Measurements from ENCODE around the gene HDAC4. TPM values are rescaled to one million over a fixed set of nuclear protein-coding genes. Genes with fewer than 3 reads are reported as not detected.

Gene HDAC4
- total RNA-seq, 1 experiment from 2014 or later, result 21.8 TPM

GRCh38 chr2:239057533-239057932 lies 343.3 kb downstream of the HDAC4 start:
- ChIA-PET CTCF (no interaction called here), POLR2A (no interaction called here)
- H3K9me3 Mint-ChIP-seq (ENCODE audit: unreplicated experiment), result no peaks in the 10 kb centered on the region
- H3K27ac Mint-ChIP-seq (ENCODE audit: low read depth, unreplicated experiment), result no peak overlapping the region
- no peaks in the 10 kb centered on the region for H3K4me1 Mint-ChIP-seq (ENCODE audit: insufficient read depth, unreplicated experiment)
- no peak for TF ChIP-seq CTCF (IDR thresholded peaks at IDR 0.05; ENCODE audit: unreplicated experiment)
- H3K4me3 Mint-ChIP-seq (ENCODE audit: unreplicated experiment), result no peak overlapping the region
- peaks cover 7% of the 10 kb centered on the region for H3K36me3 Mint-ChIP-seq (ENCODE audit: insufficient read depth, unreplicated experiment)
- BruUV-seq (replicated peaks), result no TSS peak
- H3K27me3 Mint-ChIP-seq (ENCODE audit: insufficient read depth, unreplicated experiment), result no peaks in the 10 kb centered on the region
- intact Hi-C loops (cut with micrococcal nuclease), result no loop called here
- DNase-seq (ENCODE audit: unreplicated experiment), result no peak

DNA sequence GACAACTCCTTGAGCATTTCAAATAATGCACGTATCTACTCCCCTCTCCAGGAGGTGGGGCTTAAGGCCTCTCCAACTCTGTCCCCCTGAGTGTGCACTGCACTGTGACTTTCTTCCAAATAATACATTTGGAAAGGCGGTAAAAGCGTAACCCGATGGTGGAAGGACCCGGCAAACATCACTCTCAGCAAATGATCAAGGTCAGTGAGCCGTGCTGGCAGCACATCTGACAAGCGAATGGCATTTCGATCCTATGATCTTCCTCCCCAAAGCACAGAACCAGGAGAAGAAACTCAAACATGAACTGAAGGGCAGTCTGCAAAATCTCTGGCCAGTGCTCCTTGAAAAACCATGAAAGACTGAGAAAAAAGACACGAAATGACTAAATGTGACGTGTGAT lies 344.2 kb downstream of the HDAC4 start:
- no peaks in the 10 kb centered on the region for H3K4me1 Mint-ChIP-seq (ENCODE audit: insufficient read depth, unreplicated experiment)
- BruUV-seq (replicated peaks), result no TSS peak
- ChIA-PET POLR2A (no interaction called here), CTCF (no interaction called here)
- H3K36me3 Mint-ChIP-seq (ENCODE audit: insufficient read depth, unreplicated experiment), result peaks cover 7% of the 10 kb centered on the region
- no peaks in the 10 kb centered on the region for H3K27me3 Mint-ChIP-seq (ENCODE audit: insufficient read depth, unreplicated experiment)
- H3K27ac Mint-ChIP-seq (ENCODE audit: low read depth, unreplicated experiment), result no peak overlapping the region
- intact Hi-C loops (cut with micrococcal nuclease), result no loop called here
- no peak for TF ChIP-seq CTCF (IDR thresholded peaks at IDR 0.05; ENCODE audit: unreplicated experiment)
- no peaks in the 10 kb centered on the region for H3K9me3 Mint-ChIP-seq (ENCODE audit: unreplicated experiment)
- DNase-seq (ENCODE audit: unreplicated experiment), result no peak
- H3K4me3 Mint-ChIP-seq (ENCODE audit: unreplicated experiment), result no peak overlapping the region

GRCh38 chr2:239055756-239056493 lies 344.9 kb downstream of the HDAC4 start:
- POLR2A ChIA-PET, result no interaction called here
- no peak overlapping the region for H3K27ac Mint-ChIP-seq (ENCODE audit: low read depth, unreplicated experiment)
- no peak for TF ChIP-seq CTCF (IDR thresholded peaks at IDR 0.05; ENCODE audit: unreplicated experiment)

DNA sequence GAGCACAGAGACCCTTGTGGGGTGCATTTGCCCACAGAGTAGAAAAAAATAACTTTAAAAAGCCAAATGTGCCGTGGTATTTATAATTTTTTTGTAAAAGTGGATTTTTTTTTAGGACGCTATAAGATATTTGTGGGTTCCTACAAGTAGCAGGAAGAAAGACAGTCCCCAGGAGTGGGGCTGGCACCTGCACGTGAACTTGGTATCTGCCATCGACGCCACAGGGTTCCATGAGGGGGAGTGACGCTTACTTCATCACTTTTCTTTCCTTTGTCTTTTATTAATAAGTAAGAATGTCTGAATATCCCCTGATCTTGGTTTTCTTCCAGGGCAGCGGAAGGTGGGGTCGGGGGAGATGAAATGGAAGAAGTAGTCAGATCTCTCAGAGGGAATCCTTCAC lies 345.9 kb downstream of the HDAC4 start:
- ChIA-PET POLR2A (no interaction called here), CTCF (no interaction called here)
- Mint-ChIP-seq H3K4me1 (ENCODE audit: insufficient read depth, unreplicated experiment) (no peaks in the 10 kb centered on the region), H3K9me3 (ENCODE audit: unreplicated experiment) (no peaks in the 10 kb centered on the region), H3K4me3 (ENCODE audit: unreplicated experiment) (no peak overlapping the region), H3K36me3 (ENCODE audit: insufficient read depth, unreplicated experiment) (peaks cover 7% of the 10 kb centered on the region), H3K27ac (ENCODE audit: low read depth, unreplicated experiment) (no peak overlapping the region), H3K27me3 (ENCODE audit: insufficient read depth, unreplicated experiment) (no peaks in the 10 kb centered on the region)
- no TSS peak for BruUV-seq (replicated peaks)
- intact Hi-C loops (cut with micrococcal nuclease), result no loop called here
- DNase-seq (ENCODE audit: unreplicated experiment), result no peak
- TF ChIP-seq CTCF (IDR thresholded peaks at IDR 0.05; ENCODE audit: unreplicated experiment), result no peak

More at GRCh38 chr2:239055756-239056493, 344.9 kb downstream of the HDAC4 start:
- Mint-ChIP-seq H3K4me3 (ENCODE audit: unreplicated experiment) (no peak overlapping the region), H3K27me3 (ENCODE audit: insufficient read depth, unreplicated experiment) (no peaks in the 10 kb centered on the region), H3K9me3 (ENCODE audit: unreplicated experiment) (no peaks in the 10 kb centered on the region), H3K36me3 (ENCODE audit: insufficient read depth, unreplicated experiment) (peaks cover 7% of the 10 kb centered on the region), H3K4me1 (ENCODE audit: insufficient read depth, unreplicated experiment) (no peaks in the 10 kb centered on the region)
- intact Hi-C loops (cut with micrococcal nuclease), result no loop called here
- CTCF ChIA-PET, result no interaction called here
- peak; percentile 15 for DNase-seq (ENCODE audit: unreplicated experiment)
- no TSS peak for BruUV-seq (replicated peaks)
